VCaP (cell line): ENCODE results near the gene FHOD3.

Experiments used
- H3K27ac ChIP-seq: fragments of 450-650 bp; 2 replicates; pipeline ENCODE4 v1.5.1; 2017
- CTCF ChIP-seq: fragments of 450-650 bp; conservative IDR thresholded peaks from 2 replicates; pipeline ENCODE4 v1.5.1; 2017; ENCODE audit warnings: mild to moderate bottlenecking, moderate library complexity

Gene FHOD3

GRCh38 chr18:36459203-36459602 lies 161.7 kb downstream of the FHOD3 start:
- no peak overlapping the region for H3K27ac ChIP-seq
- TF ChIP-seq CTCF = no peak

- TF ChIP-seq CTCF = no peak
- H3K27ac ChIP-seq = no peak overlapping the region
Observed at GRCh38 chr18:36459786-36460185, 162.3 kb downstream of the FHOD3 start.

- peak overlapping the region; percentile 14; the same call in 1 of the 2 replicates for H3K27ac ChIP-seq
- no peak for TF ChIP-seq CTCF
Observed at GRCh38 chr18:36460324-36460850, 162.9 kb downstream of the FHOD3 start.

- no peak for TF ChIP-seq CTCF
- peak overlapping the region; percentile 14; the same call in 1 of the 2 replicates for H3K27ac ChIP-seq
Observed at GRCh38 chr18:36460854-36461253, 163.3 kb downstream of the FHOD3 start.

GRCh38 chr18:36461551-36461987 lies 164.1 kb downstream of the FHOD3 start:
- TF ChIP-seq CTCF = no peak
- no peak overlapping the region for H3K27ac ChIP-seq

GRCh38 chr18:36463516-36463915 lies 166.0 kb downstream of the FHOD3 start:
- H3K27ac ChIP-seq = peak overlapping the region; percentile 29; the same call in 1 of the 2 replicates

GRCh38 chr18:36464126-36464651 lies 166.7 kb downstream of the FHOD3 start:
- peak overlapping the region; percentile 29 for H3K27ac ChIP-seq
- TF ChIP-seq CTCF = no peak

GRCh38 chr18:36465276-36465675 lies 167.8 kb downstream of the FHOD3 start:
- no peak overlapping the region for H3K27ac ChIP-seq

More at GRCh38 chr18:36465276-36465675, 167.8 kb downstream of the FHOD3 start:
- no peak for TF ChIP-seq CTCF
